Ishikawa (cell line): ENCODE measurements around the gene WDR64.

Experiments
- CREB1 ChIP-seq: IDR thresholded peaks from 2 replicates; pipeline ENCODE4 v1.6.1; 2012; ENCODE audit warnings: low read depth
- MAX ChIP-seq: IDR thresholded peaks from 2 replicates; pipeline ENCODE4 v1.6.1; 2012
- REST ChIP-seq: IDR thresholded peaks from 2 replicates; pipeline ENCODE4 v1.6.1; 2012; ENCODE audit warnings: low read depth, mild to moderate bottlenecking
- TAF1 ChIP-seq: IDR thresholded peaks from 2 replicates; pipeline ENCODE4 v1.6.1; 2012; ENCODE audit warnings: low read depth, mild to moderate bottlenecking
- YY1 ChIP-seq: IDR thresholded peaks from 2 replicates; pipeline ENCODE4 v1.6.1; 2012; ENCODE audit warnings: low read depth
- ZBTB7A ChIP-seq: IDR thresholded peaks from 2 replicates; pipeline ENCODE4 v1.6.1; 2012; ENCODE audit warnings: low read depth

- TF ChIP-seq YY1 (no peak), TAF1 (no peak), CREB1 (no peak), ZBTB7A (no peak), MAX (no peak), REST (no peak)
These were observed 177.4 kb downstream of the WDR64 start for GRCh38 chr1:241829468-241829867.
